DND-41 (cell line): ENCODE measurements around the gene TMA7B.
"Not testable (repeated sequence)": the region's sequence is repeated elsewhere in the genome, so short reads cannot be mapped to it uniquely, and the experiment has no call there.

Experiments used
- ATAC-seq: fragments of 200-7000 bp; cut with Tn5 transposase; 3 replicates; pipeline ENCODE4 v1.9.1; 2021; ENCODE audit warnings: low read depth; ENCODE audit not compliant: insufficient read depth
- DNase-seq: peaks from one replicate; pipeline ENCODE4 v3.0.0-alpha.2; 2020
- H2AFZ ChIP-seq: 2 replicates; pipeline ENCODE4 v1.6.0; 2012; ENCODE audit warnings: low read depth, low read length
- H3K27ac ChIP-seq: 2 replicates; pipeline ENCODE4 v1.5.1; 2012; ENCODE audit warnings: low read length, inconsistent platforms
- H3K27me3 ChIP-seq: fragments of 200-600 bp; sonication (generic); 2 replicates; pipeline ENCODE4 v1.6.0; 2012; ENCODE audit warnings: low read length, mild to moderate bottlenecking, inconsistent platforms; ENCODE audit not compliant: insufficient read depth, poor library complexity
- H3K36me3 ChIP-seq: 2 replicates; pipeline ENCODE4 v1.5.1; 2012; ENCODE audit warnings: low read length, inconsistent platforms; ENCODE audit not compliant: insufficient read depth
- H3K4me1 ChIP-seq: 2 replicates; pipeline ENCODE4 v1.5.1; 2012; ENCODE audit warnings: mild to moderate bottlenecking, low read length; ENCODE audit not compliant: insufficient read depth
- H3K4me2 ChIP-seq: 2 replicates; pipeline ENCODE4 v1.6.0; 2012; ENCODE audit warnings: mild to moderate bottlenecking, moderate library complexity, low read length, inconsistent platforms; ENCODE audit not compliant: insufficient read depth
- H3K4me3 ChIP-seq, 2 experiments: fragments of 200-600 bp in 1 of 2; shearing (Covaris generic) in 1 of 2; 2 replicates each; pipeline ENCODE4 v1.5.1; 2012 to 2016; ENCODE audit warnings: inconsistent platforms in 2 of 2, low read length in 2 of 2, mild to moderate bottlenecking in 2 of 2, low read depth in 1 of 2, moderate library complexity in 1 of 2
- H3K79me2 ChIP-seq: 2 replicates; pipeline ENCODE4 v1.6.0; 2012; ENCODE audit warnings: low read length, inconsistent platforms; ENCODE audit not compliant: insufficient read depth
- H3K9ac ChIP-seq: 2 replicates; pipeline ENCODE4 v1.6.0; 2012; ENCODE audit warnings: low read depth, mild to moderate bottlenecking, inconsistent platforms, low read length, moderate library complexity
- H3K9me3 ChIP-seq: 2 replicates; pipeline ENCODE4 v1.5.1; 2012; ENCODE audit warnings: low read length, moderate library complexity, mild to moderate bottlenecking, inconsistent platforms; ENCODE audit not compliant: insufficient read depth, severe bottlenecking
- H4K20me1 ChIP-seq: 2 replicates; pipeline ENCODE4 v1.6.0; 2012; ENCODE audit warnings: low read length; ENCODE audit not compliant: insufficient read depth
- EZH2 ChIP-seq: IDR thresholded peaks from 3 replicates; pipeline ENCODE4 v1.6.1; 2012; ENCODE audit warnings: borderline replicate concordance, low read depth, mild to moderate bottlenecking, moderate library complexity, low read length, inconsistent platforms; ENCODE audit not compliant: severe bottlenecking
- TF ChIP-seq, protein P1 (sequence below): IDR thresholded peaks from 2 replicates; pipeline ENCODE4 v1.5.1; 2012; ENCODE audit warnings: borderline replicate concordance, low read length, moderate library complexity, mild to moderate bottlenecking; ENCODE audit not compliant: poor library complexity, severe bottlenecking; ENCODE audit errors: extremely low read depth

Gene TMA7B

DNA sequence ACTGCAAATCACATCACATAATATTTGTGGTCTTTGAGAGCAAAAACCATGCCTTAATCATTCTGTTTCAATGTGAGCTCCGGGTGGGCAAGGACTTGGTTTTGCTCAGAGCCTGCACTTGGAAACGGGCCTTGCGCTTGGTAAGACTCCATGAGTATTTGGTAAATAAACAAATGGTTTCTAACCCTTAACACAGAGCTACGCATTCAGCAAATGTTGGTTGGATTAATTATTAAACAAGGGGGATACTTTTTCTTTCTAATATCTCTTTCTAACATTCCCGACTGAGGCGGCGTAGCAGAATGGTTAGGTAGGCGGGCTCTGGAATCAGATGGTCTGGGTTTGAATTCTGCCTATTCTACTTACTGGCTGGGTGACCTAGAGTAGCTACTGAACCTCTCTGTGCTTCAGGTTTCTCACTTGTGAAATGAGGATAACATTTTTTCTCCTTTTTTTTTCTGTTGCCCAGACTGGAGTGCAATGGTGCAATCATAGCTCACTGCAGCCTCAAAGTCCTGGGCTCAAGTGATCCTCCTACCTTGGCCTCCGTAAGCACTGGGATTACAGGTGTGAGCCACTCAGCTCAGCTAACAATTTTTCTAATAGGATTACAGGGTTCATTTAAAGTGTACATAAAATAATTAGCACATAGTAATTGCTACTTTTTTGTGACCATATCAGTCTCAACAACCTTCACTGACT, 31.1 kb downstream of the TMA7B start:
- H3K27ac ChIP-seq = no peak overlapping the region
- no peaks in the 10 kb centered on the region for H3K79me2 ChIP-seq
- no peaks in the 10 kb centered on the region for H3K4me1 ChIP-seq
- H3K36me3 ChIP-seq = no peaks in the 10 kb centered on the region
- no peak overlapping the region for H3K4me2 ChIP-seq
- TF ChIP-seq EZH2 = no peak
- no peaks in the 10 kb centered on the region for H4K20me1 ChIP-seq
- no peak overlapping the region for H2AFZ ChIP-seq
- H3K4me3 ChIP-seq = no peak overlapping the region
- no peak overlapping the region for H3K9ac ChIP-seq
- no peaks in the 10 kb centered on the region for H3K9me3 ChIP-seq
- ATAC-seq (no peak), DNase-seq (no peak)
- no peaks in the 10 kb centered on the region for H3K27me3 ChIP-seq

- H3K79me2 ChIP-seq = no peaks in the 10 kb centered on the region
- H3K27ac ChIP-seq = no peak overlapping the region
- no peak overlapping the region for H3K9ac ChIP-seq
- TF ChIP-seq, protein P1, sequence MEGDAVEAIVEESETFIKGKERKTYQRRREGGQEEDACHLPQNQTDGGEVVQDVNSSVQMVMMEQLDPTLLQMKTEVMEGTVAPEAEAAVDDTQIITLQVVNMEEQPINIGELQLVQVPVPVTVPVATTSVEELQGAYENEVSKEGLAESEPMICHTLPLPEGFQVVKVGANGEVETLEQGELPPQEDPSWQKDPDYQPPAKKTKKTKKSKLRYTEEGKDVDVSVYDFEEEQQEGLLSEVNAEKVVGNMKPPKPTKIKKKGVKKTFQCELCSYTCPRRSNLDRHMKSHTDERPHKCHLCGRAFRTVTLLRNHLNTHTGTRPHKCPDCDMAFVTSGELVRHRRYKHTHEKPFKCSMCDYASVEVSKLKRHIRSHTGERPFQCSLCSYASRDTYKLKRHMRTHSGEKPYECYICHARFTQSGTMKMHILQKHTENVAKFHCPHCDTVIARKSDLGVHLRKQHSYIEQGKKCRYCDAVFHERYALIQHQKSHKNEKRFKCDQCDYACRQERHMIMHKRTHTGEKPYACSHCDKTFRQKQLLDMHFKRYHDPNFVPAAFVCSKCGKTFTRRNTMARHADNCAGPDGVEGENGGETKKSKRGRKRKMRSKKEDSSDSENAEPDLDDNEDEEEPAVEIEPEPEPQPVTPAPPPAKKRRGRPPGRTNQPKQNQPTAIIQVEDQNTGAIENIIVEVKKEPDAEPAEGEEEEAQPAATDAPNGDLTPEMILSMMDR = no peak
- no peak for TF ChIP-seq EZH2
- DNase-seq (no peak), ATAC-seq (no peak)
- H3K4me3 ChIP-seq = no peak overlapping the region
- no peaks in the 10 kb centered on the region for H3K27me3 ChIP-seq
- no peaks in the 10 kb centered on the region for H4K20me1 ChIP-seq
- no peaks in the 10 kb centered on the region for H3K4me1 ChIP-seq
- no peaks in the 10 kb centered on the region for H3K36me3 ChIP-seq
- no peak overlapping the region for H3K4me2 ChIP-seq
- no peaks in the 10 kb centered on the region for H3K9me3 ChIP-seq
- H2AFZ ChIP-seq = no peak overlapping the region
Measured at GRCh38 chr22:39992088-39992826, 32.1 kb downstream of the TMA7B start.

DNA sequence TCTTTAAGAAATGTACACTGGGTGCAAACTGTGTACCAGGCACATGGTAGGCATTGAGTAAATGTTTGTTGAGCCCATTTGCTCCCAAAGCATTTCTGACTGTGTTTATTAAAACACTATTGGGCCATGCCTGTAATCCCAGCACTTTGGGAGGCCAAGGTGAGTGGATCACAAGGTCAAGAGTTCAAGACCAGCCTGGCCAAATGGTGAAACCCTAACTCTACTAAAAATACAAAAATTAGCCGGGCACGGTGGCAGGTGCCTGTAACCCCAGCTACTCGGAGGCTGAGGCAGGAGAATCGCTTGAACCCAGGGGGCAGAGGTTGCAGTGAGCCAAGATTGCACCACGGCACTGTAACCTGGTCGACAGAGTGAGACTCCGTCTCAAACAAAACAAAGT, 32.7 kb downstream of the TMA7B start:
- ATAC-seq, H3K9me3 ChIP-seq, H3K27ac ChIP-seq, H3K36me3 ChIP-seq, H3K9ac ChIP-seq, H3K27me3 ChIP-seq, H3K4me1 ChIP-seq, H3K4me3 ChIP-seq, H2AFZ ChIP-seq, H3K4me2 ChIP-seq, H4K20me1 ChIP-seq, DNase-seq, H3K79me2 ChIP-seq: not testable (repeated sequence)

GRCh38 chr22:39994041-39994565, 33.9 kb downstream of the TMA7B start:
- TF ChIP-seq EZH2 = no peak
- TF ChIP-seq, protein P1 = no peak
- Histone ChIP-seq H2AFZ (no peak overlapping the region), H3K79me2 (no peaks in the 10 kb centered on the region), H3K4me3 (no peak overlapping the region), H3K27me3 (no peaks in the 10 kb centered on the region), H3K4me1 (no peaks in the 10 kb centered on the region), H3K27ac (no peak overlapping the region), H4K20me1 (no peaks in the 10 kb centered on the region), H3K9me3 (no peaks in the 10 kb centered on the region), H3K9ac (no peak overlapping the region), H3K4me2 (no peak overlapping the region), H3K36me3 (no peaks in the 10 kb centered on the region)
- ATAC-seq = no peak
- no peak for DNase-seq
